ENCODE measurements around the gene TRPM4. TPM values are rescaled to one million over a fixed set of nuclear protein-coding genes. Genes with fewer than 3 reads are reported as not detected.

Gene TRPM4
- total RNA-seq, 2 donors from 2014 or later: 15.8 to 28.0 TPM

GRCh38 chr19:49132974-49133609, 24.5 kb upstream of the TRPM4 start:
- DNase-seq (peak in 1 of 4 donors; percentile 19), ATAC-seq (peak; percentile 13)
- no peaks in the 10 kb centered on the region for H3K36me3 ChIP-seq (replicated peaks in 1 of 2; ENCODE audit: insufficient read depth in 1 of 2, low read depth in 2 of 2)
- H3K27ac ChIP-seq: no peak overlapping the region
- peaks cover 21% of the 10 kb centered on the region for H3K4me1 ChIP-seq
- H3K4me3 ChIP-seq: no peak overlapping the region
- no peaks in the 10 kb centered on the region for H3K27me3 ChIP-seq
- no peaks in the 10 kb centered on the region for H3K9me3 ChIP-seq
- intact Hi-C loops (cut with DNase I): no loop called here
- no peak for TF ChIP-seq CTCF (IDR thresholded peaks at IDR 0.05)
- TF ChIP-seq POLR2A (IDR thresholded peaks at IDR 0.05): no peak
- 28 to 35% methylated on average over 26 to 47 of the region's 49 CpGs for WGBS, 2 donors

GRCh38 chr19:49133621-49134454, 23.8 kb upstream of the TRPM4 start:
- no peaks in the 10 kb centered on the region for H3K9me3 ChIP-seq
- no peak for TF ChIP-seq CTCF (IDR thresholded peaks at IDR 0.05)
- TF ChIP-seq POLR2A (IDR thresholded peaks at IDR 0.05): no peak
- no peaks in the 10 kb centered on the region for H3K36me3 ChIP-seq (replicated peaks in 1 of 2; ENCODE audit: insufficient read depth in 1 of 2, low read depth in 2 of 2)
- H3K4me1 ChIP-seq: peaks cover 13% of the 10 kb centered on the region
- no peak overlapping the region for H3K27ac ChIP-seq
- 49 to 66% methylated on average over 36 to 42 of the region's 42 CpGs for WGBS, 2 donors
- H3K27me3 ChIP-seq: no peaks in the 10 kb centered on the region
- no peak overlapping the region for H3K4me3 ChIP-seq
- peak; percentile 64 to 77 (median 72) for DNase-seq
- intact Hi-C loops (cut with DNase I): no loop called here
- ATAC-seq: peak; percentile 72

DNA sequence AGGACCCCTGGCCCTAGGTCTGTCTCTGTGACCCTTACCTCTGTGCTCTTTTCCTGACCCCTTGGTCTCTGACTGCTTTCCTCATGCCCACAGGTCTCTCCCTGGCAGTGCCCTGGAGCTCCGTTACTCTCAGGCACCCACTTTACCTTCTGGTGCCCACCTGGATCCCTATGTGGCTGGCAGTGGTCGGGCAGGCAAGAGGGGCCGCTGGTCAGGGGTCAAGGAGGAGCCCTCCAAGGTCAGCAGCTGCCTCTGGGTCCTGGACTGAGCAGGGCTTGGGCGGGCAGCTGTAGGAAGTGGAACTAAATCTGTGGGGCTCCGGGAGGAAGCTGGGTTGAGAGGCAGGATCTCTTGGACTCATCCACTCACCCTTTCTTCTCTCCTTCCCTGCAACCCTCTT, 21.9 kb upstream of the TRPM4 start:
- no peak for ATAC-seq
- intact Hi-C loops (cut with DNase I): no loop called here
- no peak overlapping the region for H3K27ac ChIP-seq
- no peak overlapping the region for H3K4me3 ChIP-seq
- H3K9me3 ChIP-seq: no peaks in the 10 kb centered on the region
- H3K36me3 ChIP-seq (replicated peaks in 1 of 2; ENCODE audit: insufficient read depth in 1 of 2, low read depth in 2 of 2): no peaks in the 10 kb centered on the region
- TF ChIP-seq POLR2A (IDR thresholded peaks at IDR 0.05): no peak
- no peak for TF ChIP-seq CTCF (IDR thresholded peaks at IDR 0.05)
- no peak for DNase-seq
- whole genome bisulfite sequencing, 2 donors: 89 to 90% methylated on average over 5 of the region's 5 CpGs
- peaks cover 13% of the 10 kb centered on the region for H3K4me1 ChIP-seq
- no peaks in the 10 kb centered on the region for H3K27me3 ChIP-seq

DNA sequence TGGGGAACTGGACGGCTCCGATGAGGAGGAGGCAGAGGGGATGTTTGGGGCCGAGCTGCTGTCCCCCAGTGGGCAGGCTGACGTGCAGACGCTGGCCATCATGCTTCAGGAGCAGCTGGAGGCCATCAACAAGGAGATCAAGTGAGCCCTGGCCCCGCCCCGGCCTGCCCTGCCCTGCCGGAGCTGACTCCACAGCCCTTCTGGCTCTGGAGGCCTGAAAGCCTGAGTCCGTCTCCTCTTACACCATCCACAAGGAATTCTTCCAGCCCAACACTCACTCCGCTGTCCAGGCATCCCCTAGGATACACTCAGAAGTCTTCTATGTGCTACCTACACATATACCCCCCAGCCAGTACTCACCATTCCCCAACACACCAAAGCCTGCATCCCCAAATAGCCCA, 20.8 kb upstream of the TRPM4 start:
- no peak for TF ChIP-seq POLR2A (IDR thresholded peaks at IDR 0.05)
- TF ChIP-seq CTCF (IDR thresholded peaks at IDR 0.05): no peak
- DNase-seq (no peak), ATAC-seq (peak; percentile 9)
- H3K9me3 ChIP-seq: no peaks in the 10 kb centered on the region
- H3K36me3 ChIP-seq (replicated peaks in 1 of 2; ENCODE audit: insufficient read depth in 1 of 2, low read depth in 2 of 2): no peaks in the 10 kb centered on the region
- H3K4me1 ChIP-seq: peaks cover 13% of the 10 kb centered on the region
- no peak overlapping the region for H3K27ac ChIP-seq
- 78 to 84% methylated on average over 5 to 10 of the region's 10 CpGs for WGBS, 2 donors
- intact Hi-C loops (cut with DNase I): no loop called here
- H3K4me3 ChIP-seq: no peak overlapping the region
- H3K27me3 ChIP-seq: no peaks in the 10 kb centered on the region

Data from body of pancreas (tissue), 4 donors.